ENCODE data around the gene COX4I1. TPM values are rescaled to one million over a fixed set of nuclear protein-coding genes. Genes with fewer than 3 reads are reported as not detected.

Gene COX4I1
- total and polyA plus RNA-seq, 2 donors (not counting 1 experiment from before 2014, with no cell fraction given), result 759 to 813 TPM

DNA sequence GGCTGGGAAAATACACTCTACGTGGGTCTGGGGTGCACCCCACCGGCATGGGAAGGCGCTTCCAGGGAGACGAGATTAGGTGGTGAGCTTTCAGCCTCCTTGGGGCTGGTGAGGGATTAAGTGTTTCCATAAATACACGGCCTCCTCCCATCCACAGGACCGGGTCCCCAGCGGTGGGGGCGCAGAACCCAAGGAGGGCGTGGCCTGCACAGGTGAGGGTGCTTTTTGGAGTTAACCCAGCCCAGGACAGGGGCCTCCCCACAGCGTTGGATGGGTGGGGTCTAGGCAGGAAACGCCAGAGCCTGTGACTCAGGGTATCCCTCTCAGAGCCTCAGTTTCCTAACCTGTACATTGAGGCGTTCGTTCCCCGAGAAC is 49.7 kb upstream of the COX4I1 start:
- Mint-ChIP-seq H3K4me3 (peak overlapping the region; percentile 97), H3K27me3 (no peaks in the 10 kb centered on the region), H3K4me1 (peaks cover 71% of the 10 kb centered on the region), H3K9me3 (ENCODE audit: insufficient read depth) (no peaks in the 10 kb centered on the region), H3K27ac (peak overlapping the region; percentile 96)
- CTCF ChIA-PET, result interaction anchor here (1.0 to 3.4 kb wide), 9 partner anchors 10 to 76 kb away, joined by 3 to 12 read pairs (median 5); no protein-coding TSS in a partner anchor
- TF ChIP-seq EZH2 (IDR thresholded peaks at IDR 0.05; ENCODE audit: borderline replicate concordance, insufficient read depth, low read depth, low read length, poor library complexity, severe bottlenecking), result no peak
- TF ChIP-seq CTCF (IDR thresholded peaks at IDR 0.05), result no peak
- ATAC-seq (ENCODE audit: low read depth) (no peak), DNase-seq (no peak)
- no peaks in the 10 kb centered on the region for H3K9me3 ChIP-seq (ENCODE audit: control extremely low read depth in 1 of 3, control insufficient read depth in 2 of 3, insufficient read depth in 1 of 3, low read length in 2 of 3)
- H3K4me1 ChIP-seq (ENCODE audit: control insufficient read depth in 2 of 2, insufficient read depth in 2 of 2, low read length in 2 of 2), result peaks cover 67 to 86% of the 10 kb centered on the region in 2 donors
- POLR2A ChIA-PET, result interaction anchor here (0.6 to 3.6 kb wide), 5 partner anchors 11 to 58 kb away, joined by 3 to 22 read pairs (median 5); no protein-coding TSS in a partner anchor
- peak overlapping the region in 1 of 2 donors; percentile 58 for H3K27ac ChIP-seq (ENCODE audit: low read length in 2 of 2)
- 2% methylated on average over 5 of the region's 14 CpGs for WGBS (ENCODE audit: insufficient coverage)
- H3K36me3 ChIP-seq (replicated peaks in 1 of 2; ENCODE audit: control extremely low read depth in 1 of 2, control insufficient read depth in 1 of 2, extremely low read depth in 1 of 2, insufficient read depth in 2 of 2, low read length in 1 of 2), result peaks cover 0 to 9% of the 10 kb centered on the region in 2 experiments
- peak overlapping the region; percentile 78 for H3K9ac ChIP-seq (ENCODE audit: low read length)
- H3K79me2 ChIP-seq (ENCODE audit: control insufficient read depth, insufficient read depth, low read length), result peaks cover 40% of the 10 kb centered on the region
- peak overlapping the region; percentile 16 to 81 (median 76) for H3K4me3 ChIP-seq (ENCODE audit: control extremely low read depth in 1 of 5, extremely low read depth in 1 of 5, insufficient read depth in 1 of 5, low read depth in 2 of 5, low read length in 4 of 5)
- peak overlapping the region; percentile 92 for H3K4me2 ChIP-seq (replicated peaks; ENCODE audit: low read depth, low read length, poor library complexity, severe bottlenecking)
- H2AFZ ChIP-seq (ENCODE audit: insufficient read depth, low read depth, low read length, poor library complexity, severe bottlenecking), result peak overlapping the region; percentile 60
- peaks cover 28% of the 10 kb centered on the region for H4K20me1 ChIP-seq (ENCODE audit: control insufficient read depth, insufficient read depth, low read length, poor library complexity, severe bottlenecking)
- no peaks in the 10 kb centered on the region for H3K27me3 ChIP-seq (replicated peaks in 1 of 4; ENCODE audit: control extremely low read depth in 1 of 4, control insufficient read depth in 3 of 4, insufficient read depth in 4 of 4, low read length in 3 of 4)
- intact Hi-C loops (cut with micrococcal nuclease), result loop anchor here (1.0 to 2.0 kb wide), 3 partner anchors 10 to 137 kb away; partner anchors contain the start of genes COX4I1, EMC8 and GSE1

GRCh38 chr16:85750146-85750826 is 49.2 kb upstream of the COX4I1 start:
- H3K27me3 ChIP-seq (replicated peaks in 1 of 4; ENCODE audit: control extremely low read depth in 1 of 4, control insufficient read depth in 3 of 4, insufficient read depth in 4 of 4, low read length in 3 of 4), result no peaks in the 10 kb centered on the region
- POLR2A ChIA-PET, result interaction anchor here (0.5 to 3.6 kb wide), 6 partner anchors 10 to 59 kb away, joined by 3 to 22 read pairs (median 4); no protein-coding TSS in a partner anchor
- peak; percentile 74 for DNase-seq

More at GRCh38 chr16:85750146-85750826, 49.2 kb upstream of the COX4I1 start:
- Histone ChIP-seq H4K20me1 (ENCODE audit: control insufficient read depth, insufficient read depth, low read length, poor library complexity, severe bottlenecking) (peaks cover 28% of the 10 kb centered on the region), H3K4me1 (ENCODE audit: control insufficient read depth in 2 of 2, insufficient read depth in 2 of 2, low read length in 2 of 2) (peaks cover 72 to 89% of the 10 kb centered on the region in 2 donors), H3K27ac (ENCODE audit: low read length in 2 of 2) (peak overlapping the region; percentile 58 to 68), H3K4me3 (ENCODE audit: control extremely low read depth in 1 of 5, extremely low read depth in 1 of 5, insufficient read depth in 1 of 5, low read depth in 2 of 5, low read length in 4 of 5) (peak overlapping the region; percentile 16 to 81 (median 76)), H3K9ac (ENCODE audit: low read length) (peak overlapping the region; percentile 78), H3K79me2 (ENCODE audit: control insufficient read depth, insufficient read depth, low read length) (peaks cover 37% of the 10 kb centered on the region), H2AFZ (ENCODE audit: insufficient read depth, low read depth, low read length, poor library complexity, severe bottlenecking) (peak overlapping the region; percentile 60), H3K36me3 (replicated peaks in 1 of 2; ENCODE audit: control extremely low read depth in 1 of 2, control insufficient read depth in 1 of 2, extremely low read depth in 1 of 2, insufficient read depth in 2 of 2, low read length in 1 of 2) (peaks cover 0 to 9% of the 10 kb centered on the region in 2 experiments), H3K9me3 (ENCODE audit: control extremely low read depth in 1 of 3, control insufficient read depth in 2 of 3, insufficient read depth in 1 of 3, low read length in 2 of 3) (no peaks in the 10 kb centered on the region), H3K4me2 (replicated peaks; ENCODE audit: low read depth, low read length, poor library complexity, severe bottlenecking) (peak overlapping the region; percentile 92)
- peak overlapping the region; percentile 96 for H3K27ac Mint-ChIP-seq
- intact Hi-C loops (cut with micrococcal nuclease), result loop anchor here (1.0 to 2.0 kb wide), 3 partner anchors 9 to 137 kb away; partner anchors contain the start of genes COX4I1, EMC8 and GSE1
- 1% methylated on average over 51 of the region's 51 CpGs for WGBS (ENCODE audit: insufficient coverage)
- H3K27me3 Mint-ChIP-seq, result no peaks in the 10 kb centered on the region
- peak; percentile 46 for ATAC-seq (ENCODE audit: low read depth)
- TF ChIP-seq CTCF (IDR thresholded peaks at IDR 0.05) (no peak), EZH2 (IDR thresholded peaks at IDR 0.05; ENCODE audit: borderline replicate concordance, insufficient read depth, low read depth, low read length, poor library complexity, severe bottlenecking) (no peak)
- CTCF ChIA-PET, result interaction anchor here (1.1 to 3.4 kb wide), 8 partner anchors 9 to 50 kb away, joined by 3 to 12 read pairs (median 5); no protein-coding TSS in a partner anchor
- H3K4me3 Mint-ChIP-seq, result peak overlapping the region; percentile 97
- peaks cover 72% of the 10 kb centered on the region for H3K4me1 Mint-ChIP-seq
- no peaks in the 10 kb centered on the region for H3K9me3 Mint-ChIP-seq (ENCODE audit: insufficient read depth)

Measured in B cell (primary cell).